Muscle of arm (tissue), 14 donors: ENCODE data around the gene ZSWIM2. TPM values are rescaled to one million over a fixed set of nuclear protein-coding genes. Genes with fewer than 3 reads are reported as not detected.
"Not testable (repeated sequence)": the region's sequence is repeated elsewhere in the genome, so short reads cannot be mapped to it uniquely, and the experiment has no call there.

Source experiments
- DNase-seq: peaks from one replicate; pipeline ENCODE4 v3.0.0-alpha.2; 2013
- long read RNA-seq, 11 donors: transcript quantifications; one replicate each; lab custom pipeline, GENCODE V29; 2026
- polyA plus RNA-seq, 12 donors: library from polyadenylated mRNA; unstranded; fragments of 120-200 nt; gene quantifications; one replicate each; pipeline ENCODE4 v1.2.1, GENCODE V29; 2013; ENCODE audit not compliant: insufficient read length in 12 of 12

Gene ZSWIM2
- under 1 TPM in 1 of 12 donors, not detected in 11; 0.14 TPM for polyA plus RNA-seq
- long read RNA-seq, donor 1, result 0 reads
- long read RNA-seq, donor 2, result 0 reads
- long read RNA-seq, donor 3, result 0 reads
- long read RNA-seq, donor 4, result 0 reads
- long read RNA-seq, donor 5, result 0 reads
- long read RNA-seq, donor 6, result 0 reads
- long read RNA-seq, donor 7, result 0 reads
- long read RNA-seq, donor 8, result 0 reads
- long read RNA-seq, donor 9, result 0 reads
- long read RNA-seq, donor 10, result 0 reads
- long read RNA-seq, donor 11, result 0 reads

DNA sequence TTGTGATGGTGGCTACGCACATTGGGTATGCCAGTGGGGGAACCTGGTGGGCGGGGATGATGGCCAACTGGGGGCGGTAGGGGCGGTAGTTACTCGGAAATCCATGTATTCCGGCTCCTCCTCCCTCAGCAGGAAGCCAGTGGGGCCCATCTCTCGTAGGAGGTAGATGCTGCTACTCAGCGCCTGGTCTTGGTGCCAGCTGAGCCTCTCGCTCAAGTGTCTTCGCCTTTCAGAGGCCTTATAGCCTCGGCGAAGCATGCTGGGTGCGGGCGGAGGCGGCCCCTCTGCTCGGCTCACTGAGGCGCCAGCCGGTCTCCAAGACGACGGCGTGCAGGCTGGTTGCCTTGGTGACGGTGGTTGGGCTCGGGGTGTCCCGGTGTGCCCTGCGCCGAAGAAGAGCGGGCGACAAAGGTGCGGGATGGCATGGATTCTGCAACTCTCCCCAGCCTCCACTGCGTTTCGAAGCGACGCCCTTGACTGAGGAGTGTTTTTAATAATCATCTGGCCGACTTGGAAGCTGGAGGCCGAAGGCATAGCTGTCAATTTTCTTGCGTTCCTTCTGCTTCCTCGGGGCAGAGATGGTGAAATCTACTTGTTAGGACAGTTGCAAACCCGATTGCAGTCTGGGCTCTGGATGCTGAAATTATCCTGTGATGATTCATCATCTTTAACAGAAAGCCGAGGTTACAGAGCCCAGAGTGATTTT lies at the start of gene ZSWIM2:
TSS of gene ZSWIM2 (minus strand) at position 298 of the 706 bp plus-strand sequence. CDS start at position 258, 40 bp downstream.
- peak; percentile 73 for DNase-seq

DNA sequence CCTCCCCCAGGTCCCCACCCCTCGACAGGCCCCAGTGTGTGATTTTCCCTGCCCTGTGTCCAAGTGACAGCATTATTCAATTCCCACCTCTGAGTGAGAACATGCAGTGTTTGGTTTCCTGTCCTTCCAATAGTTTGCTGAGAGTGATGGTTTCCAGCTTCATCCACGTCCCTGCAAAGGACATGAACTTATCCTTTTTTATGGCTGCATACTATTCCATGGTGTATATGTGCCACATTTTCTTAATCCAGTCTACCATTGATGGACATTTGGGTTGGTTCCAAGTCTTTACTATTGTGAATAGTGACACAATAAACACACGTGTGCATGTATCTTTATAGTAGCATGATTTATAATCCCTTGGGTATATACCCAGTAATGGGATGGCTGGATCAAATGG lies 47.2 kb upstream of the ZSWIM2 start:
- DNase-seq, result not testable (repeated sequence)

GRCh38 chr2:186895451-186895850 lies 46.5 kb upstream of the ZSWIM2 start:
- DNase-seq, result no peak

DNA sequence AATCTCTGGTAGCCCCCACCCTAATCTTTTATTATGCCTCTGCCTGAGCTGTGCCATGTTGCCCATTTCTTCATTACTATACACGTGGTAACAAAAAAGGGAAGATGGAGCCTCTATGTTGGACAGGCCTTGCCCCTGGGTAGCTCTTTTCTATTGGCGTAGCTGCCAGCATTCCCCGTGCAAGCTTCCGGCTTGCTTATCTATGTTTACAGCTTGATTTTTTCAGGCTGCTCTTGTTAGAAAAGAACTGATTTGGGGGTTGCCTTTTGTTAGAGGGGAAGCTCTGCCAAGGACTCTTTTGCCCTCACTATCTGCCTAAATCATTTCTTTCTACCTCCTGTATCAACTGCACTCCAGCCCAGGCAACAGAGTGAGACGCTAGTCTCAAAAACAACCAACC lies 45.5 kb upstream of the ZSWIM2 start:
- no peak for DNase-seq

DNA sequence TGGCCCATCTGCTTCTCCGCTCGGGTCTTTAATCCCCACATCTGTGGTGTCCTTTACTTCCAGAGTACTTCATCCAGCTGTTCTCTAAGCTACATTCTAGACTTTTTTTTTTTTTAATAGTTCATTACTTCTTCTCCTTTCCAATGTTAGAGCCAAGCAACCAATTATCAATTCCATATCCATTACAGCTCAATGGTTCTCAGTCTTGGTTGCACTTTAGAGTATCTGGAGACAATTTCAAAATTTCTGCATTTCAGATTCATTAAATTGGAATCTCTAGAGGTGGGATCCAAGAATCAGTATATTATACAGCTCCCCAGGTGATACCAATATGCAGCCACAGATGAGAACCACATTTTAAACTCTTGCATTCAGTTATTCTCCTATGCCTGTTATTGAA lies 43.9 kb upstream of the ZSWIM2 start:
- no peak for DNase-seq

DNA sequence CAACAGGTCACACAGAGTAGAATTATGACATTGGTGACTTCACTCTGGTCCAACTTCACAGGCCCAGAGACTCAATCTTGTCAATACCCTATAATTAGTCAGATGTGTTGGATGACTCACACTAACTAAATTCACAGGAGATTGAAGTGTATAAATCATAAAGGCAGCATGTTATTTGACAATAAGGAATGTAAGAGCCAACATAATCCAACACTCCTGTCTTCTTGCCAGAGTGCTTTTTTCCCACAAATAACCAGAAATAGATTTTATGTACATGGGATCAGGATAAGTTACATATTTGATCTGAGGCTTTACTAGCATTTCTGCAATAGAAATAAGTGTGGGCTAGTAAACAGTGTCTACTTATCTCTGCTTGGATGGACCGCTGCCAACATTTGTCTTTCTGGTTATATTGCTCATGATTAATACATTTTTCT lies 42.2 kb upstream of the ZSWIM2 start:
- DNase-seq, result peak; percentile 64

GRCh38 chr2:186889101-186889879 lies 40.3 kb upstream of the ZSWIM2 start:
- peak; percentile 44 for DNase-seq

DNA sequence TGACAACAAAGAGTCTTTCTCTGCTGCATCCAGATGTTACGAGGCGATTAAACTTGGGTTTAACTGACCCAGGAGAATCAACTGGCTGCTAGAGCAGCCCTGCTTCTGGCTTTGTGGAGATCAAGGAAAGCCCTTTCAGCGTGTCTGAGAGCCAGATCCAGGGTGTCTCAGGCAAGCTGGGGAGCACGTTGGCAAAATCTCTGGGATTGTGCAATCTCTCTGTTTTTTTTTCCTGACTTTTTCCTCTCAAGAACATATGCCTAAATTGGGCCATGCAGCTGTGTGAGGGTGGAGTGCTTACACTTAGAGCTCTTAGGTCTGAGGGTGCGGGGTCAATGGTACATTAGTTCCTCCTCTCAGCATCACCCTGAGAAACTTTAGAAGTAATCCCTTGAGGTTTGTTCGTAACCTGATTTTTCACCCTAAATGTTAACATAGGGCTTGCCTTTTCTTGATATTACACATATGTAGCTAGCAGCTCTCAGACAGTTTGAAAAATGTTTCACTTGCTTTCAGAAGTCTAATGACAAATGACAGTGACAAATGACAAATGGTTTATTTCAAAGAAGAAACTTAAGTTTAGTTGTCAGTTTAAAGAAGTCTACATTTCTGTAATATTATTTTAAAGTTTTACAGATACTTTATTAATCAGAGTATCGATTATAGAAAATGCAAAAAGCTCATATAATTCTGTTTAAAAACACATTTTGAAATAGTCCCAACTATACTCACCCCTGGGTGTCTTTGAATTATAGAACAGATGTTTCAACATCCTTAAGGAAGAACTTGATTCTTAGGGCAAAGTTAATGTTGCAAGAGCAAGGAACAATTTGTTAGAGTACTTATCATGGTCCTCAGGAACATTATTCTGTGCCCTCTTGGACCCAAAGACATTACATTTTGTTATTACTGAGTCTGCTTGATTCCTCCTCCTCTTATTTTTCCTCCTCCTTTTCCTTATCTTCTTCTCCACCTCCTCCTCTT lies 38.4 kb upstream of the ZSWIM2 start:
- DNase-seq, result peak; percentile 90

- no peak for DNase-seq
Measured at GRCh38 chr2:186884587-186884986, 35.6 kb upstream of the ZSWIM2 start.

DNA sequence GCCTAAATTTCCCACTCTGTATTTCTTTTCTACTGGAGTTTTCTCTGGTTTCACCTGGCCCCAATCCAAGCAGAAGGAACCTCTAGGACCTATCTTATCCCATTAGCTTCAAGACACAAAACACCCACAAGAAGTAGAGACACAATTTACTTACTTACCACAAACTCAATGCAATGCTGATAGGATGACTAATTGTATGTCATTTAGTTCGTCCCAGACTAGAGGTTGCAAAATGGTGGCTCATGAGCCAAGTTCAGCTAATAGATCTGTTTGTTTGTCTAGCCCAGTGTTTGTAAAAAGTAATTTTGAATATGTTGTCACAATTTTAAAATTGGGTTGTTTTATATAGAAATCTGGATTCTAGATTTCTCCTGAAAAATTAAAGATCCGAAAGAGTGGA lies 34.7 kb upstream of the ZSWIM2 start:
- no peak for DNase-seq

- no peak for DNase-seq
Measured at GRCh38 chr2:186882511-186883071, 33.6 kb upstream of the ZSWIM2 start.

GRCh38 chr2:186881660-186882059 lies 32.7 kb upstream of the ZSWIM2 start:
- no peak for DNase-seq

GRCh38 chr2:186879312-186879711 lies 30.3 kb upstream of the ZSWIM2 start:
- no peak for DNase-seq

- DNase-seq, result no peak
Measured at GRCh38 chr2:186874713-186875112, 25.7 kb upstream of the ZSWIM2 start.

DNA sequence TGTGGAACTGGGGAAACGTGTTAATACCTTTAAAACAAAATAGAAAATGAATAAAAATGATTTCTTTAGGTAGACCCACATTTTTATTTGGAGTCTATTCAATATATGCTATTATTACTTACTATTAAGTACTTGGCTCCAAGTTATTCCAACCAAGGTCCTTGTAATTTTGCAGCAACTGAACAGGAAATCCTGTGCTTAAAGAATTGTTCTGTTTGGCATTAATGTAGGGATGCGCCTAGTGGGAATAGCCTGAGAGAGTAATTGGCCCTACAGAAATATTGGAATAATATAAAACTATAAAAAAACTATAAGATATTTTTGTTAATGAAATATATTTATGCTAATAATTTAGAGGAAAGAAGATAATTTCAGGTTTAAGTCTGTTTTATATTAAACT lies 22.9 kb upstream of the ZSWIM2 start:
- DNase-seq, result no peak

- no peak for DNase-seq
Measured at GRCh38 chr2:186868344-186868743, 19.4 kb upstream of the ZSWIM2 start.

GRCh38 chr2:186862869-186863709 lies 14.1 kb upstream of the ZSWIM2 start:
- peak; percentile 53 for DNase-seq

DNA sequence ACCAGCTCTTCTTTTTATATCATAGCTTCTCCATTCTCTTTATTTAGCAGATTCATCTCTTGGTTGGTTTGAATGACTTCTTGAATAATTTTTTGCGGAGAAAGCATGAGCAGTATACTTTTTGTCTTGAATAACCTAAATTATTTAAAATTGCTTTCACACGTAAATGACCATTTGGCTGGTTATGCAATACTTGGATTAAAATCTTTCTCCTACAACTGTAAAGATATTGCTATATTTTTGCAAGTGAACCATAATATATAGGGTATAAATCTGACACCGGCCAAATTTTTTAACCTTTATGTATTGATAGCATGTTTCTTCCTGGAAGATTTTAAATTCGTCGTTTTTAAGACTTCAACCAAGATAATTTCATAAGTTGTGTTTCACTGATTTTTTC lies 6.2 kb upstream of the ZSWIM2 start:
- DNase-seq, result no peak

DNA sequence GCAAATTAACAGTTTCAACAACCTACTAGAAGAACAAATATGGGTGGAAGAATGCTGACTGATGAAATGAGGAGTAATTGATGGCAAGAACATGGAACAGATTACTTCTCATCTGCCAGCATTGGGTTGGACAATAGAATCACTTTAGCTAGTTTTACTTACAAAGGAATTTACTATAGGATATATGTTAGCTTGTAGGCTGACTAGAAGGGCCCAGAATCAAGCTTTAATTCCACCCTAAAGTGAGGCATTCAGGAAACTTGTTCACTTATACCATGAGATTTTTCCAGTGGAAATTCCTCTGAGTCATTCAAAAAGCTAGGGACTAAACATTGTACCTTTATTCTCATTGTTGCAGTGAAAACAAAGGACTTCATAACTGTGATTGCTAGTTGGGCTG lies 5.0 kb upstream of the ZSWIM2 start:
- no peak for DNase-seq

DNA sequence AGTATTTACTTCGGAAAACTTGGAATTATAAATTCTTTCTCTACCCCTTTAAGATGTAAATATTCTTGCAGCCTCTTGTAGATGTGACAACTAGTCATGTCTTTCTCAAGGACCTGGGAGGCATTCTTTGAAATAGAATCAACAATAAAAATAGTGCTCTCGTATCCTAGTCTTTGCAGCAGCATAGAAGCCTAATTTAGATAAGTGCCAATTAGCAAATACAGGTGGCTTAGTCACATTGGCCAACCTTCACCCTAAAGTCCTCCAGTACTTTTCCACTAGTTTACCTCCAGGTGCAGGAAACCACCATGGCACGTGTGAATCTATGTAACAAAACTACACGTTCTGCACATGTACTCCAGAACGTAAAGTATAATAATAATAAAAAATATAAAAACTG lies 3.5 kb upstream of the ZSWIM2 start:
- DNase-seq, result no peak
